NCI-H1105 (cell line): ENCODE measurements around the gene NUDT22.
A peak's percentile ranks its signal among the peaks of the same experiment; 100 is the strongest.

Source experiments
- DNase-seq: peaks from one replicate; lab custom pipeline; 2025; lab: John Stamatoyannopoulos, UW

NUDT22 gene

GRCh38 chr11:64207256-64208085 is 18.6 kb upstream of the NUDT22 start:
- DNase-seq, result no peak

GRCh38 chr11:64208086-64208795 is 17.8 kb upstream of the NUDT22 start:
- no peak for DNase-seq

GRCh38 chr11:64208796-64209562 is 17.1 kb upstream of the NUDT22 start:
- DNase-seq, result no peak

GRCh38 chr11:64209563-64209843 is 16.6 kb upstream of the NUDT22 start:
- no peak for DNase-seq

GRCh38 chr11:64210301-64211020 is 15.6 kb upstream of the NUDT22 start:
- no peak for DNase-seq

- DNase-seq, result no peak
Measured at GRCh38 chr11:64211181-64211872, 14.7 kb upstream of the NUDT22 start.

- DNase-seq, result no peak
Measured at GRCh38 chr11:64216879-64217278, 9.2 kb upstream of the NUDT22 start.

GRCh38 chr11:64218628-64219353 is 7.3 kb upstream of the NUDT22 start:
- no peak for DNase-seq

GRCh38 chr11:64219354-64219684 is 6.8 kb upstream of the NUDT22 start:
- no peak for DNase-seq

GRCh38 chr11:64219755-64220154 is 6.3 kb upstream of the NUDT22 start:
- DNase-seq, result no peak

GRCh38 chr11:64220271-64220670 is 5.8 kb upstream of the NUDT22 start:
- DNase-seq, result no peak

GRCh38 chr11:64220798-64221197 is 5.3 kb upstream of the NUDT22 start:
- no peak for DNase-seq

- DNase-seq, result no peak
Measured at GRCh38 chr11:64222651-64223000, 3.4 kb upstream of the NUDT22 start.

GRCh38 chr11:64223001-64223651 is 2.9 kb upstream of the NUDT22 start:
- no peak for DNase-seq

- no peak for DNase-seq
Measured at GRCh38 chr11:64224151-64224890, 1.8 kb upstream of the NUDT22 start.

GRCh38 chr11:64224891-64225607 is 1.0 kb upstream of the NUDT22 start:
- DNase-seq, result no peak

GRCh38 chr11:64226507-64227051 is 505 bp downstream of the NUDT22 start:
- peak; percentile 82 for DNase-seq

GRCh38 chr11:64227405-64227956 is 1.4 kb downstream of the NUDT22 start:
- DNase-seq, result no peak
